ENCODE data around the gene TRIM17.
"Not testable (repeated sequence)": the region's sequence is repeated elsewhere in the genome, so short reads cannot be mapped to it uniquely, and the experiment has no call there.

Gene TRIM17

DNA sequence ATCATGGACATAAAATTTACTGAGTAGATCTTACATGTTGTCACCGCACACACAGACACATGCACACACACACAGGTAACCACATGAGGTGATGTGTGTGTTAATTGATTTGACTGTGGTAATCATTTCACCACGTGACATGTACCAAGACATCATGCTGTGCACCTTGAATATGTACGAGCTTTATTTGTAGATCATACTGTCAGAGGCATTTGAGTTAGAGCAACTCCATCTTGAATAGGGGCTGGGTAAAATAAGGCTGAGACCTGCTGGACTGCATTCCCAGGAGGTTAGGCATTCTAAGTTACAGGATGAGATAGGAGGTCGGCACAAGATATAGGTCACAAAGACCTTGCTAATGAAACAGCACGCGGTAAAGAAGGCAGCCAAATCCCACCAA lies 31.7 kb upstream of the TRIM17 start:
- DNase-seq (ENCODE audit: low spot score): no peak

DNA sequence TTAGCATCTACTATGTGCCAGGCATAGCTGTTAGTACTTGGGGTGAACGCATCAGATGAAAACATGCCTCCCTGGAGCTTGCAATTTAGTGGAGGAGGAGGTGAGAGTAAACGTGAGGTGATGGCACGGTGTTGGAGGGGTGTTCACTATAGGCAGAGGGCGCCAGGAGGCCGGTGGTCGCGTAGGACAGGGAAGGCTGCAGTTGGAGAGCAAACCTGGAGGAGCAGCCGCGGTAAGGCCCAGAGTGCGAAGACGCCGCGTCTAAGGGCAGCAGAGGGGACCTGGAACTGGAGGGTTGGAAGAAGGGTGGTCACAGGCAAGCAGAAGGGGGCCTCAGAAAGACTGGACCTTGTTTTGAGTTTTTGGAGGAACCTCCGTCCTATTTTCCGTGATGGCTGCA lies 30.2 kb upstream of the TRIM17 start:
- DNase-seq (ENCODE audit: low spot score): no peak

DNA sequence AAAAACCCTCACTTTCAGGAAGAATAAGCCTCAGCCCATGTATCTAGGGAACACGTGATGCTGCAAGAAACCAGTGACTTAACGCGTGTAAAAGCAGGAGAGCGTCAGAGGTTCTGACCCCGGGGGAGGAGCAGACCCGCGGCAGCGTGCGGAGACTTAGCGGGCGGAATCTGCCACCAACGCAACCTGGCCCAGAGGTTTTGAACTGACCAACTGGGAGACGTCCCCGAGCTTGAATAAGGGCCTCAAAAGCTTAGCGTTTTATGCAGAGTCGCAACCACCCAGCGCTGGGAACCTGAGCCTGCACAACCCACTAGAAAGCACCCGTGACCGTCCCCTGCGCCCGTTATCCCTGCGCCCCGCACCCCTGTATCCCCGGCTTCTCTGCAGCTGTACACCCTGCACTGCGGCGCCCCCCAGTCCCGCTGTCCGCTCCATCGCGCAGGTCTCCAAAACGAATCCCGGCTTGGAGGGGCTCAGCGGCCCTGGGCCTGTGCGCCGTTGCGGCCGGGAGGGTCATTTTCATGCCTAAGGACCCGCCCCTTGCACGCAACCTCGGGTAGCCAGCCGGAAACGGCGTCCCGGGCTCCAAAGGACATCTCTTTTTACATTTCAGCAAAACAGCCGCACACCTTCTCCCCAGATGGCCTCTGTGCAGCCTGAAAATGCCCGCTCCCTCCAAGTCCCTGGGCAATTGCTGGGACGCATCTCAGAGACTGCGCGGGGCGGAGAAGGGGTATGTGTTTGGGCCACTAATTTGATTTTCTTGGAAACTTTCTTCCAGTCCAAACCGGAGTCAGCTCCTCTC lies 29.4 kb upstream of the TRIM17 start:
- DNase-seq (ENCODE audit: low spot score): no peak

DNA sequence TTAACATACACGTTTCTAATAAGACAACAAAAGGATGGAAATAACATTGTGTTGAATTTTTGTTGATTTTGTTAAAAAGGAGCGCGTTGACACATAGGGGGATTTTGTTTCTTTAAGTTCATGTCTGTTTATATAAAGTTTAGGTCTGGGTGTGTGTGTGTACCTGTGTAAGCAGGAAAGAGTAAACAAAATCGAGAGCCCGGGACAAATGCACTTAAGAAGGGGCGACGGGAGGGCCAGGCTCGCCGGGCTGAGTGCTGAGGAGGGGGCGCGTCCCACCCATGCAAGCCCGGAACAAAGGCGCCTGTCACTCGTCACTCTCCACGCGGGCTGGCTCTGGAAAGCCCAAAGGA lies 28.8 kb upstream of the TRIM17 start:
- DNase-seq (ENCODE audit: low spot score): no peak

DNA sequence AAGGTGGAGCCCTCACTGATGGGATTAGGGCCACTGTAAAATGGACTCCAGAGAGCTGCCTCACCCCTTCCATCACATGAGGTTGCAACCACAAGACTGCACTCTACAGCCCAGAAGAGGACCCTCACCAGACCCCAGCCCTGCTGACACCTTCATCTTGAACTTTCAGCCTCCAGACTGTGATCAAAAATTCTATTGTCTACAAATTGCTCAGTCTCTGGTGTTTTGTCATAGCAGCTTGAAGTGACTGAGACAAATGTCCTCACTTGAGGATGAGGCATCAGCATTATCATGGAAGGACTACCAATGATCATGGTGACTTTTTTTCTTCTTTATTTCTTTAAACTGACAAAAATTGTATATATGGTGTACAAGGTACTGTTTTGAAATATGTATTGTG lies 26.7 kb upstream of the TRIM17 start:
- no peak for DNase-seq (ENCODE audit: low spot score)

DNA sequence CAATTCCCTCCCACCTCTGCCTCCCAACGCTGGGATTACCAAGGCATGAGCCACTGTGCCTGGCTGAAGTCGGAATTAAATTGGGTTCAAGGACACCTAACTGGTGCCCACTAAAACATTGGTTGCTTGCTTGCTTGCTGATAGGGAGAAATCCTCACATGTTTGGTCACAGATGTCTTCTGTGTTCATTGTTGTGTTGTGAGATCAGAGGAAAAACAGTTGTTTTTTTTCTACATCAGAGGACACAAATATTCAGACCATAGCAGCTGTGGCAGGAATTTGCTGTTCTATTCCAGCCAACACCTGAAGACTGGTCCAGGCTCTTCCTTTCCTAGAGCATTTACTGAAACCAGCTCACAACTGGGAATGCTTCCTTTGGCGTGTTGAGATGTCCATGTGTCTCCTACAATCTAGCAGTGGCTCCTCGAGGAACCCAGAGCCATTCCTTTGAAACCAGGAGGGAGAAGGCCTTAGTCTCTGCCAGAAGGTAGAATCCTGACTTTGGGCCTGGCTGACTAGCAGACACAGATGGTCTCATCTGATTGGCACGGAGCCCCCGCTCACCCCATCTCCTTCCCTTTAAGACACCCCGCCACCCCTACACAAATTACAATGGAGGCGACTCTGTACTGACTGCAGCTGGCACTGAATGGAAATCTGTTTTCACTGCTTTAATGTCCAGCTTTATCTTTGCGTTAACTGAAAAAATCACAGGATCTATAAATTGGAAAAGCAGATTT lies 24.3 kb upstream of the TRIM17 start:
- no peak for DNase-seq (ENCODE audit: low spot score)

DNA sequence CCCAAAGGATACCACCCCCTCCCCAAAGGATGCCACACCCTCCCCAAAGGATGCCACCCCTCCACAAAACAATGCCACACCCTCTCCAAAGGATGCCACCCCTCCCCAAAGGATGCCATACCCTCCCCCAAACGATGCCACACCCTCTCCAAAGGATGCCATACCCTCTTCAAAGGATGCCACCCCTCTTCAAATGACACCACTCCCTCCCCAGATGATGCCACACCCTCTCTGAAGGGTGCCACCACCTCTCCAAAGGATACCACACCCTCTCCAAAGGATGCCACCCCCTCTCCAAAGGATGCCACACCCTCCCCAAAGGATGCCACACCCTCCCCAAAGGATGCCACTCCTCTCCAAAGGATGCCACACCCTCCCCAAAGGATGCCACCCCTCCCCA lies 21.6 kb upstream of the TRIM17 start:
- peak; percentile 13 for DNase-seq (ENCODE audit: low spot score)

DNA sequence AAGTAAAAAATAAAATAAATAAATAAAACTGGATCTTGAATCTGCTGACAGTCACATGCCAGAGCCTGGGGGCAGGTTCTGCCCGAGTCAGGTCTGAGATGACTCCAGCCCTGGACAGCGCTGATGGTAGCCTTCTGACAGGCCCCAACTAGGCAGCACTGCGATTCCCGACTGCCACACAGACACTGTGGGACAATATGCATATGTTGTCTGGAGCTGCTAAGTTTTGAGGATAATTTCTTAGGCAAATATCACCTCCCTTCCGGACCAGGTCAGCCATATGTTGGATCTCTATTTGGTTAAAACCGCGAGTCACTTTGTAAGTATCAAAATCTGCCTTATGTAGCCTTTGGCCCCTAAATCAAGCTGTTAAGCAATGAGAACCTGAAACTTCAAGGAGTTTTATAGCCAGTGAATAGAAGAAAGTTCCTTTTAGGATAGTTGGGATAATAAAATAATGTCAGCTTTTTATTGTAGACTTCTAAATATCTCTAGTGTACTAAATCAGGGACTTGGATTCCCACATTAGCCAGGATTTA lies 20.8 kb upstream of the TRIM17 start:
- DNase-seq (ENCODE audit: low spot score): no peak

DNA sequence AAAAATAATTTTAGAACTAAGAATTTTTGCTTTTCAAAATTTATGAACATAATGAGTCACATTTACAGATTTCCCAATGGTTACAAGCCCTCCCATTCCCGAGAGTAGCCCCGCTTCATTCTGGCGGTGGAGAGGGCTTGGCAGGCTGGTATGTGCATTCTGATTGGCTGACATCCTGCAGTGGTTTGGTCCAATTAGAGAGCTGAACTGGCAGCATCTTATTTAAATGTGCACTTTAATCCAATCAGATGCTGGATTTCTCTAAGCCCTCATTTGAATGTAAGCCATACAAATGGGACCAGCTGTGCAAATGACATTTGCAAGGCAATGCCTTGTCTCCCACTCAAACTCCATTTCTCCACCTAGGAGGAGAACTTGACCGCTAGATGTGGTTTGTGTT lies 18.0 kb upstream of the TRIM17 start:
- no peak for DNase-seq (ENCODE audit: low spot score)

DNA sequence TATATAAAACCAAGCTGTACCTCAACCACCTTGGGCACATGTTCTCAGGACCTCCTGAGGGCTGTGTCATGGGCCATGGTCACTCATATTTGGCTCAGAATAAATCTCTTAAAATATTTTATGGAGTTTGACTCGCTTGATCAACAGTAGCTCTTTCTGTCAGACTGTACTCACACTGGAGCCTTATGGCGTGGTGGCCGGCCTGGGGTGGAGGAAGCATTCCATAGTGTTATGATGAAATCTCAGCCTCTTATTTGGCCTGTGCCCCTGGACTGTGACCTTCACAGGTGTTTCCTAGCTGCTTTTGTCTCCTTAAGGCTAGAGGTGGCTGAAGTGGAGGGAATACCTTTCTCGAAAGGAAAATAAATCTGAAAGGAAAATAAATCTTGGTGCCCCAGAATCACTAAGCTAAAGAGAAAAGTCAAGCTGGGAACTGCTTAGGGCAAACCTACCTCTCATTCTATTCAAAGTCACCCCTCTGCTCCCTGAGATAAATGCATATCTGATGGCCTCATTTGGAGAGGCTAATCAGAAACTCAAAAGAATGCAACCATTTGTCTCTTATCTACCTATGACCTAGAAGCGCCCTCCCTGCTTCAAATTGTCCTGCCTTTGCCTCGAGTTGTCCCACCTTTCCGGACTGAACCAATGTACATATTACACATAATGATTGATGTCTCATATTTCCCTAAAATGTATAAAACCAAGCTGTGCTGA lies 16.8 kb upstream of the TRIM17 start:
- DNase-seq (ENCODE audit: low spot score): not testable (repeated sequence)

DNA sequence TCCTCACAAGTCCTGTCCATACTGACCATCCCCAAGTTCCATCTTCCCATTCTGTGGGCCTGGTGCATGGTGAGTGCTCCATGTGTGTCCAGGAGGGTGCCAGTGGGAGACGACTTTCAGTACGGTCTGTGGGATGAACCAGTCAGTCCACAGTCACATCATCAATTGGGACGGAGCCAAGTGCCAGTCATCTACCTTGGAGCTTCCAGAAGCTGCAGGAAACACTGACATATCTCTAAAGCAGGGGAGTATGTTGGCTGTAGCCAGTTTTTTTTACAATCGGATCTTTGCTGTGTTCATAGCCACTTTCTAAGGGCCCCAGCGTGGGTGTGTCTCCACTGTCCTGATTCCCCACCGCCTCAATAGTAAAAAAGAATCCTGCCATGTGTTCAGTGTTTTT lies 13.6 kb upstream of the TRIM17 start:
- DNase-seq (ENCODE audit: low spot score): no peak

DNA sequence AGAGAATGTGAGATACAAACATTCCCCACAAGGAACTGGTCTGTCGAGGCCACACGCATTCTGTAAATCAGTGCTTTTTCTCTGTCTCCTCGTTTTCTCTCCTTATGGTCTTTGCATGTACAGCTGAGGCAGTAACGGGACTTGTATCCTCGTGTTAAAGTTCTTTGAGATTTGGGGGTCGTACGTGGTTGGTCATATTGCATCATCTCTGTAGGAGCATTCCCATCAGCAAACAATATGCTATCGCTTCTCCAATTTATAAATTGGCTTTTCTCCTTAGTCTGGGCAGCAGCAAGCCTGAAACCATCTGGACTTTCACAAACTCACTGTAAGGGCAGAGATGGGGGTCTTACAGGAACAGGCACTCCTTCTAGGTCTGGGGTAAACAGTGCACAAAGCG lies 13.0 kb upstream of the TRIM17 start:
- DNase-seq (ENCODE audit: low spot score): no peak

DNA sequence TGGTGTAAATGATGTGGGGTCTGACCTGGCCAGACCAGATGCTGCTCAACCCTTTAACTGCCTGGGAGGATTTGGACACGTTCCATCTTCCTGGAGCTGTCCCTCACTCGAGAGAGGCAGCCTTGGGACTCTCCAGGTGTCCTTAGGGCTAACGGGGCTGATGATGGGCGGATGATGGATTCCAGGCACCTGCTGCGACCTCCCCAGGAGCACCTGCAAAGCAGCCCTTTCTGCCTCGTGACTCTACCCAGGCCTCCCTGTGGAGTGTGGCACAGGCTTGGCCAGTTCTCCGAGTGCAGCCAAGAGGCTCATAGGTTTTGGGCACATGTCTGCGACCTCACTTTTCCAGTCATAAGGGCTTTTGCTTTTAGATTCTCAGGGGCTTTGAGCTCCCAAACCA lies 12.3 kb upstream of the TRIM17 start:
- DNase-seq (ENCODE audit: low spot score): no peak

DNA sequence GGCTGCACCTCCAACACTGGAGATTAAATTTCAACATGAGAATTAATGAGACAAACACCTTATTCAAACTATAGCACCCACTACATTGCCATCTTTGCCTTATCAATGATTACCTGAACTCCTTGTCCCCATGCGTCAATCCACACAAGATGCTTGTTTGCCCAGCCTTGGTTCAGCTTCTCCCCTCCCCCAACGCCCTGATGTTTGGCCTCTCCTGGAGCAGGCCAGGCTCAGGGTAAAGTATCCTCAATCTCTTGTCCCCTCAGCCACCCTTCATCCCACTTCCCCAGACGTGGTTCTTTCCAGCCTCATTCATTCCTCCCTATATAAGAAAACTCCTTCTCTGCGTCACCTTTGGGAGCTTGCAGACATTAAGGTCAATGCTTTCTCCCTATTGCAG lies 11.8 kb upstream of the TRIM17 start:
- no peak for DNase-seq (ENCODE audit: low spot score)

DNA sequence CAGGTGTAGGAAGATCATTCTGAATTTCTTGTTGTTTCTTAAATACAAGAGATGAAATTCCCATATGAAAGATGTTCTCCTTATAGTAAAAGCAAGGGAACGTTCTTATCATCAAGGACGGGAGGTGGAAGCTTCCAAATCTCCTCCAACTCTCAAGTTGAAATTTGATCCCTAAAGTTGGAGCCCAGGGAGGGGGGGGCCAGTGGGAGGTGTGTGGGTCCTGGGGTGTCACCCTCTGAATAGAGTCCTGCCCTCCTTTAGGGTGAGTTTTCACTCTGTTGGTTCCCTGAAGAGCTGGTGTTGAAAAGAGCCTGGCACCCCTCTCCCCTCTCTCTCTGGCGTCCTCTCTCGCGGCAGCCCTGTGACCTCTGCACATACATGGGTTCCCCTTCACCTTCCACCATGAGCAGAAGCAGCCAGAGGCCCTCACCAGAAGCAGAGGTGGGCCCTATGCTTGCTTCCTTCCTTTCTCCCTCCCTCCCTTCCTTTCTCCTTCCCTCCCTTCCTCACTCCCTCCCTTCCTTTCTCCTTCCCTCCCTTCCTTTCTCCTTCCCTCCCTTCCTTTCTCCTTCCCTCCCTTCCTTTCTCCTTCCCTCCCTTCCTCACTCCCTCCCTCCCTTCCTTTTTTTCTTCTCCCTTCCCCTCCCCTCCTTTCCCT lies 10.0 kb upstream of the TRIM17 start:
- no peak for DNase-seq (ENCODE audit: low spot score)

DNA sequence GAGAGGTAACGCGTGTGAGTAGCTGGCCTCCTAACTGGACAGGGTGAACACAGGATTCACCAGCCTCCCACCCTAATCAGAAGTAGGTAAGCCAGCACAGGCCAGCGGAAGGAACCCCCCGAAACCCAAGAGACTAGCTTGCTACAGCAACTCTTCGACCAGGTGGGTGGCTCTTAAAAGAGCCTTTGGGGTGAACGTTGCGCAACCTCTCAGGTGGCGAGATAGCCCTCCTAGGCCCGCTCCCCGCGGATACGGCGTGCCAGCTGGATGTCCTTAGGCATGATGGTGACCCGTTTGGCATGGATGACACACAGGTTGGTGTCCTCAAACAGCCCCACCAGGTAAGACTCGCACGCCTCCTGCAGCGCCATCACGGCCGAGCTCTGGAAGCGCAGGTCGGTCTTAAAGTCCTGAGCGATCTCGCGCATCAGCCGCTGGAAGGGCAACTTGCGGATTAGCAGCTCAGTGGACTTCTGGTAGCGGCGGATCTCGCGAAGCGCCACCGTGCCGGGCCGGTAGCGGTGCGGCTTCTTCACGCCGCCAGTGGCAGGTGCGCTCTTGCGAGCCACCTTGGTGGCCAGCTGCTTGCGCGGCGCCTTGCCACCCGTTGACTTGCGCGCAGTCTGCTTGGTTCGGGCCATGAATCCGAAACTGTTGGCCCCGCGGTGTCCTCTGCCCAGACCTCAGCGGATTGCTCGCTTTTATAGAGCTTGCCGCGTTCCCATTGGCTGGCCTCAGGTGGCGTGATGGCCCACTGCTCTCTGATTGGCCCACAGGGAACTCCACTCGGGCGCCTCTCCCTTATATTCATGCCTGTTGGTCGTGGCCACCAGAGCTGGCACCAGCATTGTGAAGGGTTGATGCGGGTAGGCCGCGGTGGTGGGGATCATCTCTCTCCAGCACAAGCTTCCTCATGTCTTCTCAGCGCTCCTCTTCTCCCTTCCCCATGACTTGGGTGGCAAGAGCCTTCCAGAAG lies 8.3 kb upstream of the TRIM17 start:
- DNase-seq (ENCODE audit: low spot score): no peak

DNA sequence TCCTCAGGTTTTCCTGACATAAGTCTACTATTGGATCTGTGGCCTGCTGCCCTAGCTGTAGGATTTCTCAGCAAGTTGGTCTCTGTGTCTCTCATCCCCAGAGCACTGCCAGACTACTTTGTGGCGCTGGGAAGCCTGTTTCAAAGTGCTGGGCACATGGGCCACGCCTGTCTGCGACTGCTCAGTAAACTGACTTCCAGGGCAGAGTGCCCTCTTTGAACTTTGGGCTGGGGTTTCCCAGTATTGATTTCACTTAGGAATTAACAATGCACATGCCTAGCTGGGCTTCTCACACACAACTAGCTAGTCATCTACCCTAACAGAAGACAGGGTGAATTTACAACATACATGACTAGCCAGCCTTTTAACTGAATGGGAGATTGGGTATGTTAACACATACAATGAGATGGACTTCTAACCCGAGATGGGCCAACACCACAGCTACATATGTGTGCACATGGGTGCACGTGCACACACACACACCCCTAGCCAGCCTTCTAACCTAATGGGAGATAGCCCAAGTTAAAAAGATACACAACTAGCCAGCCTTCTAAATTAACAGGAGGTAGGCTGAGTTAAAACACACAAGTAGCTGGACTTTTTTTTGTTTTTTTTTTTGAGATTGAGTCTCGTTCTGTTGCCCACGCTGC lies 6.9 kb upstream of the TRIM17 start:
- no peak for DNase-seq (ENCODE audit: low spot score)

DNA sequence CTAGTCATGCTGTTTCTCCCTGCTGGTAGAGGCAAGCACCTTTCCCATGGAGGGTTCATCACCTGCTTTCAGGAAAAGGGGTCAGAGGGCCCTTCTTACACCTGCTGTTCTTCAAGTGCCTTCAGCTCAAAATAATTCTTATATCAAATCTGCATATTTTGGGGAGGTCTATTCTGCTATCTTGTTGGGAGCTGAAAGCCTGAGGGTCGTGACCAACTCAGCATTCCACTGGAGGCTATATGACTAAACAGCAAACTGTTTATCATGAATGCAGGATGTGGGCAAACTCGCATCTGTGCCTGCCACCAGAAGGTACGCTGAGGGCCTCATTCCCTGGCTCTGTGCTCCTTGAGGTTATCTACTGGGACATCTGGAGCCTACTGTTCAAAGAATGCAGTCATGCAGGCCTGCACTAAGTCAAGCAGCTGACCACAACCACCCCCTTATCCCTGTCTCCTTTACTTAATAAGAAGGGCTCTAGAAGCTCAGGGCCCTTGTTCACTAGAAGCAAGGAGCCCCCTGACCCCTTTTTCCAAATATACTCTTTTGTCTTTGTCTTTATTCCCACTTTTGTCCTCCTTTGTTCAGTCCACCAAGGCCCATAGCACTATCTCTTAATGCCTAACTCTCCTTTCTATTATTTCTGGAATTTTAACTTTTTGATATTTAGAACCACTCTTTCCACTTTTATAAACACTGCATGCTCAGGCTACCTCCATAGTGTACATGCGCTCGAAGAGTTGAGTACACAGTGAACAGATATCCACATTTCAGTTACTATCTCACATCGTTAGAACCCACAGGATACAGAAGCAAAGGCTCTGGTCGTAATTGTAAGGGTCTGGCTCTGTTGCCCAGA lies 4.5 kb upstream of the TRIM17 start:
- DNase-seq (ENCODE audit: low spot score): no peak

DNA sequence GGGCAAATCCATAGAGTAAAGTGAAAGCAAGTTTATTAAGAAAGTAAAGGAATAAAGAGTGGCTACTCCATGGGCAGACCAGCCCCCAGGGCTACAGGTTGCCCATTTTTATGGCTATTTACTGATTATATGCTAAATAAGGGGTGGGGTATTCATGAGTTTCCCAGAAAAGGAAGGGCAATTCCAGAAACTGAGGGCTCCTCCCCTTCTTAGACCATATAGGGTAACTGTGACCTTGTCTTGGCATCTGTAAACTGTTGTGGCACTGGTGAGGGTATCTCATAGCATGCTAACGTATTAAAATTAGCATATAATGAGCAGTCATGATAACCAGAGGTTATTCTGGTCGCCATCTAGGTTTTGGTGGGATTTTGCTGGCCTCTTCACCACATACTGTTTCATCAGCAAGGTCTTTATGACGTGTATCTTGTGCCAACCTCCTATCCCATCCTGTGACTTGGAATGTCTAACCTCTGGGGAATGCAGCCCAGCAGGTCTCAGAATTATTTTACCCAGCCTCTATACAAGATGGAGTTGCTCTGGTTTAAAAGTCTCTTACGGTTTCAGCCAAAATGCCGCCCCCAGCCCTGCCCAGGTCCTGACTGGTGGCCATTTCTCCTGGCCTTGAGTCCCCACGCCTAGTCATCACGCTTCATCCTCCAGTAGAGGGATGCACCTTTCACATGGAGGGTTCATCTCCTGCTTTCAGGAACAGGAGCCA lies 982 bp upstream of the TRIM17 start:
- no peak for DNase-seq (ENCODE audit: low spot score)

Data from SW480 (cell line).